Neural cell (in vitro differentiated cells): Measurements from ENCODE around the gene MAML3. TPM values are rescaled to one million over a fixed set of nuclear protein-coding genes. Genes with fewer than 3 reads are reported as not detected.

ENCODE experiments used
- H2AFZ ChIP-seq: fragments of 200-600, 300-800 bp; sonication (generic), shearing (Covaris generic); 2 replicates; pipeline ENCODE4 v1.6.0; 2014; ENCODE audit warnings: low read depth, mild to moderate bottlenecking, antibody characterized with exemption, low read length, moderate library complexity
- H3F3A ChIP-seq: fragments of 200-600 bp; shearing (Covaris generic); 2 replicates; pipeline ENCODE4 v1.6.1; 2016; ENCODE audit warnings: mild to moderate bottlenecking, moderate library complexity, mixed read lengths, antibody characterized with exemption, low read length; ENCODE audit not compliant: insufficient read depth, poor library complexity, severe bottlenecking
- H3K27ac ChIP-seq: fragments of 200-600, 300-800 bp; sonication (generic), shearing (Covaris generic); 2 replicates; pipeline ENCODE4 v1.5.1; 2014; ENCODE audit warnings: mild to moderate bottlenecking, low read length, moderate library complexity
- H3K27me3 ChIP-seq: fragments of 300-800, 200-600 bp; sonication (generic), shearing (Covaris generic); 2 replicates; pipeline ENCODE4 v1.6.0; 2014; ENCODE audit warnings: mild to moderate bottlenecking, low read depth, low read length, moderate library complexity; ENCODE audit not compliant: insufficient read depth
- H3K36me3 ChIP-seq: fragments of 300-800, 200-600 bp; sonication (generic), shearing (Covaris generic); 2 replicates; pipeline ENCODE4 v1.5.1; 2014; ENCODE audit warnings: mild to moderate bottlenecking, antibody characterized with exemption, low read length, moderate library complexity; ENCODE audit not compliant: insufficient read depth
- H3K4me2 ChIP-seq: fragments of 300-800, 200-600 bp; sonication (generic), shearing (Covaris generic); 2 replicates; pipeline ENCODE4 v1.6.0; 2014; ENCODE audit warnings: mild to moderate bottlenecking, low read length
- H3K4me3 ChIP-seq: fragments of 300-800, 200-600 bp; sonication (generic), shearing (Covaris generic); 2 replicates; pipeline ENCODE4 v1.5.1; 2014; ENCODE audit warnings: mild to moderate bottlenecking, low read length, moderate library complexity
- H3K79me2 ChIP-seq: fragments of 200-600 bp; shearing (Covaris generic); replicated peaks from 2 replicates; pipeline ENCODE4 v1.6.0; 2014; ENCODE audit warnings: mild to moderate bottlenecking, low read length, moderate library complexity; ENCODE audit not compliant: insufficient read depth
- H3K9ac ChIP-seq: fragments of 300-800, 200-600 bp; sonication (generic), shearing (Covaris generic); 2 replicates; pipeline ENCODE4 v1.6.1; 2016; ENCODE audit warnings: mild to moderate bottlenecking, low read length, mixed read lengths
- H3K9me2 ChIP-seq: fragments of 200-600 bp; shearing (Covaris generic); 2 replicates; pipeline ENCODE4 v1.6.1; 2016; ENCODE audit warnings: mild to moderate bottlenecking, low read length, mixed read lengths; ENCODE audit not compliant: insufficient read depth
- H3K9me3 ChIP-seq: fragments of 200-600, 300-800 bp; sonication (generic), shearing (Covaris generic); 2 replicates; pipeline ENCODE4 v1.6.1; 2016; ENCODE audit warnings: mild to moderate bottlenecking, mixed run types, low read length, moderate library complexity, mixed read lengths
- H4K20me1 ChIP-seq: fragments of 200-600 bp; shearing (Covaris generic); 2 replicates; pipeline ENCODE4 v1.6.1; 2016; ENCODE audit warnings: mild to moderate bottlenecking, mixed run types; ENCODE audit not compliant: insufficient read depth
- CTCF ChIP-seq: fragments of 450-650 bp; IDR thresholded peaks from 2 replicates; pipeline ENCODE4 v1.5.1; 2014; ENCODE audit warnings: antibody characterized with exemption, mild to moderate bottlenecking, moderate library complexity; ENCODE audit not compliant: poor library complexity, severe bottlenecking
- EP300 ChIP-seq: fragments of 450-650 bp; conservative IDR thresholded peaks from 2 replicates; pipeline ENCODE4 v1.6.1; 2014; ENCODE audit warnings: antibody characterized with exemption, mild to moderate bottlenecking, moderate library complexity; ENCODE audit not compliant: poor library complexity, severe bottlenecking
- EZH2 ChIP-seq: fragments of 200-600, 300-800 bp; shearing (Covaris generic), sonication (generic); IDR thresholded peaks from 2 replicates; pipeline ENCODE4 v1.6.1; 2014; ENCODE audit warnings: antibody characterized with exemption, low read length, borderline replicate concordance, mild to moderate bottlenecking; ENCODE audit not compliant: insufficient read depth, poor library complexity, severe bottlenecking
- MXI1 ChIP-seq: fragments of 450-650 bp; conservative IDR thresholded peaks from 2 replicates; pipeline ENCODE4 v1.6.1; 2014; ENCODE audit warnings: antibody characterized with exemption, mild to moderate bottlenecking; ENCODE audit not compliant: poor library complexity, severe bottlenecking
- POLR2AphosphoS5 ChIP-seq: IDR thresholded peaks from 2 replicates; pipeline ENCODE4 v1.6.1; 2012
- RAD21 ChIP-seq: fragments of 450-650 bp; conservative IDR thresholded peaks from 2 replicates; pipeline ENCODE4 v1.6.1; 2014; ENCODE audit warnings: antibody characterized with exemption, mild to moderate bottlenecking, moderate library complexity
- SMC3 ChIP-seq: fragments of 450-650 bp; conservative IDR thresholded peaks from 2 replicates; pipeline ENCODE4 v1.6.1; 2014; ENCODE audit warnings: antibody characterized with exemption, mild to moderate bottlenecking, moderate library complexity; ENCODE audit not compliant: poor library complexity
- TAF1 ChIP-seq: IDR thresholded peaks from 2 replicates; pipeline ENCODE4 v1.6.1; 2012; ENCODE audit warnings: low read depth
- polyA plus RNA-seq: library from polyadenylated mRNA; depleted of rRNA; stranded (reverse); fragments of >200 nt; gene quantifications from 2 replicates; pipeline ENCODE4 v1.2.3, GENCODE V29; 2014
- TF ChIP-seq, protein P1 (sequence below): IDR thresholded peaks from 2 replicates; pipeline ENCODE4 v1.6.1; 2012; ENCODE audit warnings: borderline replicate concordance

The MAML3 gene
- polyA plus RNA-seq, 1 donor from 2014 or later = 10.2 TPM

- H3K36me3 ChIP-seq = no peaks in the 10 kb centered on the region
- no peaks in the 10 kb centered on the region for H4K20me1 ChIP-seq
- H3K4me3 ChIP-seq = peak overlapping the region; percentile 57
- no peaks in the 10 kb centered on the region for H3K9me3 ChIP-seq
- H3K27ac ChIP-seq = peak overlapping the region; percentile 89
- H2AFZ ChIP-seq = no peak overlapping the region
- TF ChIP-seq MXI1 = no peak
- no peak for TF ChIP-seq SMC3
- no peak for TF ChIP-seq POLR2AphosphoS5
- no peak for TF ChIP-seq RAD21
- no peak for TF ChIP-seq TAF1
- TF ChIP-seq CTCF = no peak
- TF ChIP-seq, protein P1, sequence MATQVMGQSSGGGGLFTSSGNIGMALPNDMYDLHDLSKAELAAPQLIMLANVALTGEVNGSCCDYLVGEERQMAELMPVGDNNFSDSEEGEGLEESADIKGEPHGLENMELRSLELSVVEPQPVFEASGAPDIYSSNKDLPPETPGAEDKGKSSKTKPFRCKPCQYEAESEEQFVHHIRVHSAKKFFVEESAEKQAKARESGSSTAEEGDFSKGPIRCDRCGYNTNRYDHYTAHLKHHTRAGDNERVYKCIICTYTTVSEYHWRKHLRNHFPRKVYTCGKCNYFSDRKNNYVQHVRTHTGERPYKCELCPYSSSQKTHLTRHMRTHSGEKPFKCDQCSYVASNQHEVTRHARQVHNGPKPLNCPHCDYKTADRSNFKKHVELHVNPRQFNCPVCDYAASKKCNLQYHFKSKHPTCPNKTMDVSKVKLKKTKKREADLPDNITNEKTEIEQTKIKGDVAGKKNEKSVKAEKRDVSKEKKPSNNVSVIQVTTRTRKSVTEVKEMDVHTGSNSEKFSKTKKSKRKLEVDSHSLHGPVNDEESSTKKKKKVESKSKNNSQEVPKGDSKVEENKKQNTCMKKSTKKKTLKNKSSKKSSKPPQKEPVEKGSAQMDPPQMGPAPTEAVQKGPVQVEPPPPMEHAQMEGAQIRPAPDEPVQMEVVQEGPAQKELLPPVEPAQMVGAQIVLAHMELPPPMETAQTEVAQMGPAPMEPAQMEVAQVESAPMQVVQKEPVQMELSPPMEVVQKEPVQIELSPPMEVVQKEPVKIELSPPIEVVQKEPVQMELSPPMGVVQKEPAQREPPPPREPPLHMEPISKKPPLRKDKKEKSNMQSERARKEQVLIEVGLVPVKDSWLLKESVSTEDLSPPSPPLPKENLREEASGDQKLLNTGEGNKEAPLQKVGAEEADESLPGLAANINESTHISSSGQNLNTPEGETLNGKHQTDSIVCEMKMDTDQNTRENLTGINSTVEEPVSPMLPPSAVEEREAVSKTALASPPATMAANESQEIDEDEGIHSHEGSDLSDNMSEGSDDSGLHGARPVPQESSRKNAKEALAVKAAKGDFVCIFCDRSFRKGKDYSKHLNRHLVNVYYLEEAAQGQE = no peak
- no peak for TF ChIP-seq EZH2
- no peak for TF ChIP-seq EP300
- no peaks in the 10 kb centered on the region for H3K9me2 ChIP-seq
- peaks cover 6% of the 10 kb centered on the region for H3F3A ChIP-seq
- H3K4me2 ChIP-seq = peak overlapping the region; percentile 88
- H3K79me2 ChIP-seq = peaks cover 19% of the 10 kb centered on the region
- H3K9ac ChIP-seq = peak overlapping the region; percentile 55
- H3K27me3 ChIP-seq = no peaks in the 10 kb centered on the region
Observed at GRCh38 chr4:140108243-140108642, 45.7 kb downstream of the MAML3 start.

DNA sequence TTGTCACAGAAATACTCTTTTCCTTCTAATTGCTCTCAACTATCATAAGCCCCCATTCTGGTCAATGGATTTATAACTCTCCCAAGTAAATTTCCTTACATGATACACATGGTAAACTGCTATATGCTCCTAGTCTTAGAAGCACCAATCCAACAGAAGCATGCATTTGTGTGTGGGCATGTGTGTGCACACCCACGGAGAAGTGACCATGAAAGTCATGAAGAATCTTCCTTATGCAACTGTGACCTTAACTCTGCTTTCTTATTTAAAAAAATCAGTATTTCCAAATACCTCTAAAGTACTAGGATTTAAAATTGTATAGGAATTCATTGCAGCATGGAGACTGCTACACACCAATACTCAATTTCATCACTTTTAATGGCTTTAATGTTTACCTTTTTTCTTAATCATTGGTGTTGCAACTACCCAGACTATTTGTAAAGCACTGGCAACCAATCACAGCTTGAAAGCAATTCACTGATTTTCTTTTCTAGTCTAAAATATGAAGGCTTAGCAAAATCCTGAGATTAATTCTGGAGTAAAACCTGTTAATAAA is 47.6 kb downstream of the MAML3 start:
- Histone ChIP-seq H3K27ac (no peak overlapping the region), H3K9me2 (no peaks in the 10 kb centered on the region), H3K36me3 (no peaks in the 10 kb centered on the region), H3K4me2 (no peak overlapping the region), H2AFZ (no peak overlapping the region), H3K4me3 (no peak overlapping the region), H3K27me3 (no peaks in the 10 kb centered on the region), H3K9me3 (no peaks in the 10 kb centered on the region), H3K79me2 (peaks cover 22% of the 10 kb centered on the region), H3K9ac (no peak overlapping the region), H4K20me1 (no peaks in the 10 kb centered on the region), H3F3A (peaks cover 6% of the 10 kb centered on the region)
- TF ChIP-seq POLR2AphosphoS5 = no peak
- no peak for TF ChIP-seq EZH2
- TF ChIP-seq, protein P1 = no peak
- TF ChIP-seq TAF1 = no peak
